HAP-1 (cell line): ENCODE measurements around the gene COL23A1.

ENCODE experiments used
- DNase-seq, 2 experiments: peaks; one replicate each; pipeline ENCODE4 v3.0.0-alpha.2; 2016 to 2020; ENCODE audit warnings: low spot score in 2 of 2
- H3K27me3 ChIP-seq: fragments of 250-450 bp; sonication (Bioruptor Pico); 2 replicates; pipeline ENCODE4 v1.5.1; 2020; ENCODE audit warnings: low read depth, mild to moderate bottlenecking, moderate library complexity
- H3K36me3 ChIP-seq: fragments of 250-450 bp; sonication (Bioruptor Pico); replicated peaks from 2 replicates; pipeline ENCODE4 v1.5.1; 2020; ENCODE audit warnings: mild to moderate bottlenecking
- H3K4me1 ChIP-seq: fragments of 250-450 bp; sonication (Bioruptor Pico); 2 replicates; pipeline ENCODE4 v1.5.1; 2020; ENCODE audit warnings: mild to moderate bottlenecking
- H3K4me3 ChIP-seq: fragments of 250-450 bp; sonication (Bioruptor Pico); 2 replicates; pipeline ENCODE4 v1.5.1; 2020; ENCODE audit warnings: mild to moderate bottlenecking, moderate library complexity
- H3K9me3 ChIP-seq: fragments of 250-450 bp; sonication (Bioruptor Pico); 2 replicates; pipeline ENCODE4 v1.5.1; 2020; ENCODE audit warnings: mild to moderate bottlenecking, moderate library complexity
- in situ Hi-C: fragments of 300-500 bp; cut with MboI; formaldehyde crosslinking; loops from 3 replicates; pipeline ENCODE4 v1.14.3; 2020; ENCODE audit warnings: low sequenced_read_pairs, inconsistent platforms, mixed read lengths

The COL23A1 gene

GRCh38 chr5:178582291-178582690 lies 7.9 kb downstream of the COL23A1 start:
- H3K9me3 ChIP-seq = no peaks in the 10 kb centered on the region
- no peak overlapping the region for H3K4me3 ChIP-seq
- DNase-seq = no peak
- H3K27me3 ChIP-seq = no peaks in the 10 kb centered on the region
- in situ Hi-C loops = no loop called here
- no peaks in the 10 kb centered on the region for H3K4me1 ChIP-seq
- no peaks in the 10 kb centered on the region for H3K36me3 ChIP-seq

GRCh38 chr5:178581621-178582020 lies 8.6 kb downstream of the COL23A1 start:
- in situ Hi-C loops = no loop called here
- no peaks in the 10 kb centered on the region for H3K4me1 ChIP-seq
- H3K4me3 ChIP-seq = no peak overlapping the region
- H3K9me3 ChIP-seq = no peaks in the 10 kb centered on the region
- no peaks in the 10 kb centered on the region for H3K27me3 ChIP-seq
- no peaks in the 10 kb centered on the region for H3K36me3 ChIP-seq
- no peak for DNase-seq

GRCh38 chr5:178580271-178580955 lies 9.8 kb downstream of the COL23A1 start:
- no peak for DNase-seq
- Histone ChIP-seq H3K4me1 (no peaks in the 10 kb centered on the region), H3K27me3 (no peaks in the 10 kb centered on the region), H3K4me3 (no peak overlapping the region), H3K36me3 (no peaks in the 10 kb centered on the region), H3K9me3 (no peaks in the 10 kb centered on the region)
- in situ Hi-C loops = no loop called here

- H3K36me3 ChIP-seq = no peaks in the 10 kb centered on the region
- no peak overlapping the region for H3K4me3 ChIP-seq
- H3K9me3 ChIP-seq = no peaks in the 10 kb centered on the region
- no peaks in the 10 kb centered on the region for H3K4me1 ChIP-seq
- no peaks in the 10 kb centered on the region for H3K27me3 ChIP-seq
- DNase-seq = no peak
- in situ Hi-C loops = no loop called here
These were observed 12.2 kb downstream of the COL23A1 start for GRCh38 chr5:178577944-178578343.

- in situ Hi-C loops = no loop called here
- DNase-seq = no peak
- no peaks in the 10 kb centered on the region for H3K9me3 ChIP-seq
- no peaks in the 10 kb centered on the region for H3K27me3 ChIP-seq
- H3K4me1 ChIP-seq = no peaks in the 10 kb centered on the region
- no peak overlapping the region for H3K4me3 ChIP-seq
- no peaks in the 10 kb centered on the region for H3K36me3 ChIP-seq
These were observed 12.8 kb downstream of the COL23A1 start for GRCh38 chr5:178577376-178577839.

GRCh38 chr5:178576591-178577351 lies 13.4 kb downstream of the COL23A1 start:
- H3K4me3 ChIP-seq = no peak overlapping the region
- H3K4me1 ChIP-seq = no peaks in the 10 kb centered on the region
- H3K36me3 ChIP-seq = no peaks in the 10 kb centered on the region
- no peaks in the 10 kb centered on the region for H3K27me3 ChIP-seq
- in situ Hi-C loops = no loop called here
- H3K9me3 ChIP-seq = no peaks in the 10 kb centered on the region
- DNase-seq = no peak

GRCh38 chr5:178573216-178573615 lies 17.0 kb downstream of the COL23A1 start:
- Histone ChIP-seq H3K9me3 (no peaks in the 10 kb centered on the region), H3K36me3 (no peaks in the 10 kb centered on the region), H3K4me3 (no peak overlapping the region), H3K27me3 (no peaks in the 10 kb centered on the region), H3K4me1 (no peaks in the 10 kb centered on the region)
- in situ Hi-C loops = no loop called here
- no peak for DNase-seq

- H3K9me3 ChIP-seq = no peaks in the 10 kb centered on the region
- H3K27me3 ChIP-seq = no peaks in the 10 kb centered on the region
- no peak overlapping the region for H3K4me3 ChIP-seq
- H3K36me3 ChIP-seq = no peaks in the 10 kb centered on the region
- in situ Hi-C loops = no loop called here
- H3K4me1 ChIP-seq = no peaks in the 10 kb centered on the region
- DNase-seq = no peak
These were observed 17.6 kb downstream of the COL23A1 start for GRCh38 chr5:178572617-178573016.

- no peaks in the 10 kb centered on the region for H3K36me3 ChIP-seq
- no peak overlapping the region for H3K4me3 ChIP-seq
- H3K9me3 ChIP-seq = no peaks in the 10 kb centered on the region
- H3K27me3 ChIP-seq = no peaks in the 10 kb centered on the region
- peaks cover 5% of the 10 kb centered on the region for H3K4me1 ChIP-seq
- no peak for DNase-seq
- in situ Hi-C loops = no loop called here
These were observed 20.7 kb downstream of the COL23A1 start for GRCh38 chr5:178569485-178569884.

GRCh38 chr5:178564811-178565550 lies 25.2 kb downstream of the COL23A1 start:
- Histone ChIP-seq H3K4me1 (peaks cover 6% of the 10 kb centered on the region), H3K27me3 (no peaks in the 10 kb centered on the region), H3K36me3 (no peaks in the 10 kb centered on the region), H3K4me3 (no peak overlapping the region), H3K9me3 (no peaks in the 10 kb centered on the region)
- DNase-seq = no peak
- in situ Hi-C loops = no loop called here

- peak; percentile 34 to 65 for DNase-seq
- no peaks in the 10 kb centered on the region for H3K9me3 ChIP-seq
- no peaks in the 10 kb centered on the region for H3K36me3 ChIP-seq
- no peaks in the 10 kb centered on the region for H3K27me3 ChIP-seq
- peaks cover 6% of the 10 kb centered on the region for H3K4me1 ChIP-seq
- no peak overlapping the region for H3K4me3 ChIP-seq
- in situ Hi-C loops = no loop called here
These were observed 25.8 kb downstream of the COL23A1 start for GRCh38 chr5:178564397-178564796.

GRCh38 chr5:178563621-178564020 lies 26.6 kb downstream of the COL23A1 start:
- Histone ChIP-seq H3K27me3 (no peaks in the 10 kb centered on the region), H3K4me3 (no peak overlapping the region), H3K9me3 (no peaks in the 10 kb centered on the region), H3K4me1 (peaks cover 6% of the 10 kb centered on the region), H3K36me3 (no peaks in the 10 kb centered on the region)
- in situ Hi-C loops = no loop called here
- DNase-seq = no peak

GRCh38 chr5:178561746-178562264 lies 28.4 kb downstream of the COL23A1 start:
- no peaks in the 10 kb centered on the region for H3K27me3 ChIP-seq
- H3K4me3 ChIP-seq = no peak overlapping the region
- DNase-seq = no peak
- no peaks in the 10 kb centered on the region for H3K9me3 ChIP-seq
- in situ Hi-C loops = no loop called here
- H3K36me3 ChIP-seq = no peaks in the 10 kb centered on the region
- H3K4me1 ChIP-seq = peaks cover 6% of the 10 kb centered on the region

- H3K4me3 ChIP-seq = no peak overlapping the region
- no peaks in the 10 kb centered on the region for H3K36me3 ChIP-seq
- peaks cover 6% of the 10 kb centered on the region for H3K4me1 ChIP-seq
- in situ Hi-C loops = no loop called here
- no peak for DNase-seq
- no peaks in the 10 kb centered on the region for H3K9me3 ChIP-seq
- H3K27me3 ChIP-seq = no peaks in the 10 kb centered on the region
These were observed 29.3 kb downstream of the COL23A1 start for GRCh38 chr5:178560911-178561310.
